Upper lobe of right lung (tissue), 1 donor: ENCODE data around the gene IQUB. TPM values are rescaled to one million over a fixed set of nuclear protein-coding genes. Genes with fewer than 3 reads are reported as not detected.
"Not testable (repeated sequence)": the region's sequence is repeated elsewhere in the genome, so short reads cannot be mapped to it uniquely, and the experiment has no call there.

Experiments
- ATAC-seq: fragments of 200-7000 bp; cut with Tn5 transposase; one replicate; pipeline ENCODE4 v1.9.1; 2020; ENCODE audit warnings: mild to moderate bottlenecking, moderate library complexity
- DNase-seq: peaks from one replicate; pipeline ENCODE4 v3.0.0-alpha.2; 2020
- H3K27ac ChIP-seq: fragments of 200-600 bp; one replicate; pipeline ENCODE4 v1.8.0; 2022
- H3K27me3 ChIP-seq: fragments of 200-600 bp; one replicate; pipeline ENCODE4 v1.8.0; 2022; ENCODE audit warnings: mild to moderate bottlenecking
- H3K36me3 ChIP-seq: fragments of 200-600 bp; one replicate; pipeline ENCODE4 v1.8.0; 2022
- H3K4me1 ChIP-seq: fragments of 200-600 bp; one replicate; pipeline ENCODE4 v1.8.0; 2022
- H3K4me3 ChIP-seq: fragments of 200-600 bp; one replicate; pipeline ENCODE4 v1.8.0; 2022; ENCODE audit warnings: mild to moderate bottlenecking
- H3K9me3 ChIP-seq: fragments of 200-600 bp; one replicate; pipeline ENCODE4 v1.8.0; 2022
- intact Hi-C: fragments of 100-400 bp; cut with DNase I; formaldehyde crosslinking; loops from one replicate; pipeline ENCODE4 v1.11.0; 2022
- total RNA-seq: library from RNA; stranded (reverse); fragmentation: NEBNext Ultra II Directional; extraction: Animal tissue kit (Norgen Biotek cat#: 25700); gene quantifications from one replicate; pipeline ENCODE4 v1.2.1, GENCODE V29; 2021
- TF ChIP-seq, protein P1 (sequence below): fragments of 200-600 bp; IDR thresholded peaks from one replicate; pipeline ENCODE4 v1.8.0; 2022; ENCODE audit warnings: antibody characterized with exemption
- donor health status: DM: no; HTN: yes; CAD: no; lungs with severe emphysema.

The IQUB gene
- total RNA-seq, 1 donor from 2014 or later: 0.75 TPM

DNA sequence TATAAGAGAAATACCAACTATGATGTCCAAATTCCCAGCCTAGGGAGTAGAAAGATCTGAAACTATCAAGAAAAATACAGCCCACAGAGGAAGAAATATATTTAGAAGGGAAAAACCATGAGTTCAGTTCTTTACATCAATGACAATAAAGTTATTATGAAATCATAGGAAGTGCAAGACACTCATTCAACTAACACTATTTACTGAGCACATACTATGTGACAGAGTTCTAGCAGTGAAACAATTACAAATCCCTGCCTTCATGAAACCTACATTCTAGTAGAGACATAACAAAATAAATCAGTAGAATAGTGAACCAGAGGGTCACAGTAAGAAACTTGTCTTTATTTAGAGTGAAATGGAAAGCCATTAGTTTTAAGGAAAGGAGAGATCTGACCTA is 21.1 kb upstream of the IQUB start:
- Histone ChIP-seq H3K4me1 (peaks cover 20% of the 10 kb centered on the region), H3K27me3 (no peaks in the 10 kb centered on the region), H3K27ac (no peak overlapping the region), H3K36me3 (peaks cover 16% of the 10 kb centered on the region), H3K4me3 (no peak overlapping the region), H3K9me3 (no peaks in the 10 kb centered on the region)
- DNase-seq (no peak), ATAC-seq (no peak)
- intact Hi-C loops: no loop called here
- TF ChIP-seq, protein P1, sequence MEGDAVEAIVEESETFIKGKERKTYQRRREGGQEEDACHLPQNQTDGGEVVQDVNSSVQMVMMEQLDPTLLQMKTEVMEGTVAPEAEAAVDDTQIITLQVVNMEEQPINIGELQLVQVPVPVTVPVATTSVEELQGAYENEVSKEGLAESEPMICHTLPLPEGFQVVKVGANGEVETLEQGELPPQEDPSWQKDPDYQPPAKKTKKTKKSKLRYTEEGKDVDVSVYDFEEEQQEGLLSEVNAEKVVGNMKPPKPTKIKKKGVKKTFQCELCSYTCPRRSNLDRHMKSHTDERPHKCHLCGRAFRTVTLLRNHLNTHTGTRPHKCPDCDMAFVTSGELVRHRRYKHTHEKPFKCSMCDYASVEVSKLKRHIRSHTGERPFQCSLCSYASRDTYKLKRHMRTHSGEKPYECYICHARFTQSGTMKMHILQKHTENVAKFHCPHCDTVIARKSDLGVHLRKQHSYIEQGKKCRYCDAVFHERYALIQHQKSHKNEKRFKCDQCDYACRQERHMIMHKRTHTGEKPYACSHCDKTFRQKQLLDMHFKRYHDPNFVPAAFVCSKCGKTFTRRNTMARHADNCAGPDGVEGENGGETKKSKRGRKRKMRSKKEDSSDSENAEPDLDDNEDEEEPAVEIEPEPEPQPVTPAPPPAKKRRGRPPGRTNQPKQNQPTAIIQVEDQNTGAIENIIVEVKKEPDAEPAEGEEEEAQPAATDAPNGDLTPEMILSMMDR: no peak

DNA sequence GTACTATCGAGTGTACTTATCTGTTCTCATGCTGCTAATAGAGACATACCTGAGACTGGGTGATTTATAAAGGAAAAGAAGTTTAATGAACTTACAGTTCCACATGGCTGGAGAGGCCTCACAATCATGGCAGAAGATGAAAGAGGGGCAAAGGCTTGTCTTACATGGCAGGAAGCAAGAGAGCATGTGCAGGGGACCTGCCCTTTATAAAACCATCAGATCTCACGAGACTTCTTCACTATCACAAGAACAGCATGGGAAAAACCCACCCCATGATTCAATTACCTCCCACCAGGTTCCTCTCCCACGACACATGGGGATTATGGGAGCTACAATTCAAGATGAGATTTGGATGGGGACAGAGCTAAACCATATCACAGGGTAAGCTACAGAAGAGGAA is 18.8 kb upstream of the IQUB start:
- intact Hi-C loops: no loop called here
- TF ChIP-seq, protein P1: no peak
- Histone ChIP-seq H3K36me3 (peaks cover 38% of the 10 kb centered on the region), H3K4me3 (no peak overlapping the region), H3K4me1 (peaks cover 20% of the 10 kb centered on the region), H3K27me3 (no peaks in the 10 kb centered on the region), H3K27ac (no peak overlapping the region), H3K9me3 (no peaks in the 10 kb centered on the region)
- DNase-seq (no peak), ATAC-seq (no peak)

DNA sequence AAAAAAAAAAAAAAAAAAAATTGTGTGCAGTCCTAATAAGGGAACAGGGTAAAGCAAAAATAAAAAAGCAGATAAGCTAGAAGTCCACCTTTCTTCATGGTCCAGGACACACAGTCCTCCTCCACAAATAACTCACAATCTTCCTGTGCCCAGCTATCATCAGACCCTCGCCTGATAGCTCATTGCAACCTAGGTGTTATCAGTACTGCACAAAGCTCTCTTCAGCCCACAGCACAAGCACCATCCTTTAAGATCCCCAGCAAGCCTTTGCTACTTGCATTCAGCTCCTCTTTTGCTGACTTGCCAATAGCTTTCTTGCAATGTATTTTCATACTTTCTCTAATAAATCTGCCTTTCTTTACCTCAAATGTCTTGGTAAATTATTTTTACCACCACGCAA is 18.2 kb upstream of the IQUB start:
- intact Hi-C loops: no loop called here
- Histone ChIP-seq H3K36me3 (peaks cover 43% of the 10 kb centered on the region), H3K4me1 (peaks cover 20% of the 10 kb centered on the region), H3K4me3 (no peak overlapping the region), H3K9me3 (no peaks in the 10 kb centered on the region), H3K27ac (no peak overlapping the region), H3K27me3 (no peaks in the 10 kb centered on the region)
- TF ChIP-seq, protein P1: no peak
- ATAC-seq (no peak), DNase-seq (no peak)

DNA sequence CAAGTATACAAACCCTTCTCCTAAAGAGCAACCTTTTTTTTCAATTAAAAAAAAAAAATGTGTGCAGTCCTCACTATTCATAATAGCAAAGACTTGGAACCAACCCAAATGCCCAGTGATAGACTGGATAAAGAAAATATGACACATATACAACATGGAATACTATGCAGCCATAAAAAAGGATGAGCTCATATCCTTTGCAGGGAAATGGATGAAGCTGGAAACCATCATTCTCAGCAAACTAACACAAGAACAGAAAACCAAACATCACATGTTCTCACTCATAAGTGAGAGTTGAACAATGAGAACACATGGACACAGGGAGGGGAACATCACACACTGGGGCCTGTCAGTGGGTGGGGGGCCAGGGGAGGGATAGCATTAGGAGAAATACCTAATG is 17.7 kb upstream of the IQUB start:
- Histone ChIP-seq H3K36me3 (peaks cover 49% of the 10 kb centered on the region), H3K4me1 (peaks cover 20% of the 10 kb centered on the region)
- H3K9me3 ChIP-seq, ATAC-seq, intact Hi-C loops, H3K4me3 ChIP-seq, H3K27ac ChIP-seq, H3K27me3 ChIP-seq, DNase-seq: not testable (repeated sequence)

DNA sequence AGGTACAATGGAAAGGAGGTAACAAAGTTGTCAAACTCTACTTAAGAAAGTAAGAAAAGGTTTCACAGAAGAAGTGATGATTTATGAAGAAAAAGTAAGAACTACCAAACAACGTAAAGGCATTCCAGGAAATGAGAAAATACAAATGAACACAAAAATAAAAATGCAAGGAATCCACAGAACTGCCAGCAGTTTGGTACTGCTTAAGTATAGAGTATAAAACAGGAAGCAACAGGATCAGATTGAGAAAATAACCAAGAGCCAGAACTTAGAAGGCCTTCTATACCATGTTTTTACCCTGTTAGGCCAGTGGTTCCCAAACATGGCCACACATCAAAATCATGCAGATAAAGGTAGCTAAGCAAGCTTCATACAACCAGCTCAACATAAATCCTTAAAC is 14.0 kb upstream of the IQUB start:
- no peak for DNase-seq
- no peak for ATAC-seq
- H3K36me3 ChIP-seq: peaks cover 42% of the 10 kb centered on the region

DNA sequence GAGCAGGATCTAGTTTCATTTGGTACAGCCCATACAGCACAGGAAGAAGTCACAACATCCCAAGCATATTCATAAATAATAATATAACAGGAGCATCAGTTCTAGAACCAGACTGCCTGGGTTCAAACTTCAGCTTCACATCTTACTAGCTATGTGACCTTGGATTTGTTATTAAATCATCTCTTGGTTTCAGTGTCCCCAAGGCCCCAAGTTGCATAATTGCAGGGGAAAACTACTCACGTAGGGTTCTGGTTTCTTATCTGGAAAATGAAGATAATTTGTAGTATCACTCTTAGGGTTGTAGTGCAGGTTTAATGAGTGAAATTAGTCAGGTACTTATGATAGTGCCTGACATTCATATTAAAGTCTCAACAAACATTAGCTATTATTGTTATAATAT is 5.5 kb upstream of the IQUB start:
- no peak for DNase-seq
- Histone ChIP-seq H3K36me3 (peaks cover 13% of the 10 kb centered on the region), H3K4me3 (no peak overlapping the region), H3K9me3 (no peaks in the 10 kb centered on the region), H3K4me1 (no peaks in the 10 kb centered on the region), H3K27me3 (no peaks in the 10 kb centered on the region), H3K27ac (no peak overlapping the region)
- intact Hi-C loops: no loop called here
- TF ChIP-seq, protein P1: no peak
- no peak for ATAC-seq

More for the DNA sequence above, 14.0 kb upstream of the IQUB start:
- Histone ChIP-seq H3K9me3 (no peaks in the 10 kb centered on the region), H3K4me3 (no peak overlapping the region), H3K27me3 (no peaks in the 10 kb centered on the region), H3K27ac (no peak overlapping the region), H3K4me1 (no peaks in the 10 kb centered on the region)
- intact Hi-C loops: no loop called here
- TF ChIP-seq, protein P1: no peak
